Measurements from ENCODE around the gene KCND3.

Gene KCND3

GRCh38 chr1:111720977-111721786, 268.3 kb downstream of the KCND3 start:
- no peak for DNase-seq

Measured in NCI-H526 (cell line).